GM21423 (cell line): Measurements from ENCODE around the gene P3H2.
A peak's percentile ranks its signal among the peaks of the same experiment; 100 is the strongest.
"Not testable (repeated sequence)": the region's sequence is repeated elsewhere in the genome, so short reads cannot be mapped to it uniquely, and the experiment has no call there.

Experiments
- ATAC-seq: cut with Tn5 transposase; IDR thresholded peaks from one replicate; pipeline ENCODE4 v1.9.1; 2021; ENCODE audit warnings: mild to moderate bottlenecking, moderate library complexity; ENCODE audit not compliant: unreplicated experiment

The P3H2 gene

DNA sequence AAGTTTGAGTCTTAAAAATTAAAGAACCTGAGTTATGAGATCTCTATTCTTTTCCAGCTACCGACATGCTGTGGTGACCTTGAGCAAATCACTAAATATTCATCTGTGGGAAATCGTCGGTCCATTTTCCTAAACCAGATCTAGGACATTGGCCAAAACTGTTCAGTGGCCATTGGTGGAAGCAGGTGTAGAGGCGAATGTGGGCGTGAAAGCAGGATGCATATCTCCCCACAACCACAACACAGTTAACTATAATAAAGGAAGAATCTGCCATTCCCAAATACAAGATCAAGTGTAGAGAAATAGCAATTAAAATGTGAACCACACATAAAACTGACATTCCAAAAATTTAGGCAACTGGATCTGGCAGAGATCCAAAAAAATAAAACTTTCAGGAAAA lies 129.9 kb downstream of the P3H2 start:
- ATAC-seq = no peak

DNA sequence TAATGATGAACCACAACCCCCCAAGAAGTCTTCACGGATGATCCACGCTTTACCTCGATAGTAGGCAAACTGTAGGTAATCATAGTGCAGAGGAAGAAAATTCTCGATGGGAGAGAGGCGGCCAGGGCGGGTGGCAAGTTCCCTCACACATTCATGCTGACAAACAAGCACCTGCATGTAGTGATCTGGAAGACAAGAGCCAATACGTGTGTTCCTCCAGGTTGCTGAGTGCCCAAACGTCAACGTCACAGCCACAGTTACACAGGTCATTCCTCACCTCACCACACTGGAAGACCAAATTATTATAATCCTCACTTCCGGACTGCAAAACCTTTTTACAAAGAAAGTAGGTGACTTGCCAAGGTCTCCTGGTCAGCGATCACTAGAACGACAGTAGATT lies 131.8 kb downstream of the P3H2 start:
- no peak for ATAC-seq

- ATAC-seq = no peak
Observed at GRCh38 chr3:189988322-189988721, 132.4 kb downstream of the P3H2 start.

- no peak for ATAC-seq
Observed at GRCh38 chr3:189985948-189986347, 134.7 kb downstream of the P3H2 start.

- no peak for ATAC-seq
Observed at GRCh38 chr3:189983612-189984011, 137.1 kb downstream of the P3H2 start.

GRCh38 chr3:189982321-189982945 lies 138.3 kb downstream of the P3H2 start:
- ATAC-seq = no peak

GRCh38 chr3:189981668-189982067 lies 139.0 kb downstream of the P3H2 start:
- no peak for ATAC-seq

GRCh38 chr3:189978753-189979152 lies 141.9 kb downstream of the P3H2 start:
- no peak for ATAC-seq

DNA sequence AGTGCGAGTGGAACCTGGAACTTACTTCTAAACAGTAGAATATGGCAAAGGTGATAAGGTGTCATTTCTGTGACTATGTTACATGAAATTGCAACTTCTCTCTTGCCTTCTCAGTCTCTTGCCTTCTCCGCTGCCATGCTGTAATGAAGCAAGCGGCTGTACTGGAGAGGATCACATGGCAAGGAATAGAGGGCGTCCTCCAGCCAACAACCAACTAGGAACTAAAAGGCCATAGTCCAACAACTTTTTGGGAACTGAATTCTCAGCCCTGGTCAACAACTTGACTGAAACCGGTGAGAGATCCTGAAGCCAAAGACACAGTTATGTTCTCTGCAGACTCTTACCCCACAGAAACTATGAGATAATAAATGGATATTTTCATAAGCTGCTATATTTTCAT lies 143.5 kb downstream of the P3H2 start:
- no peak for ATAC-seq

DNA sequence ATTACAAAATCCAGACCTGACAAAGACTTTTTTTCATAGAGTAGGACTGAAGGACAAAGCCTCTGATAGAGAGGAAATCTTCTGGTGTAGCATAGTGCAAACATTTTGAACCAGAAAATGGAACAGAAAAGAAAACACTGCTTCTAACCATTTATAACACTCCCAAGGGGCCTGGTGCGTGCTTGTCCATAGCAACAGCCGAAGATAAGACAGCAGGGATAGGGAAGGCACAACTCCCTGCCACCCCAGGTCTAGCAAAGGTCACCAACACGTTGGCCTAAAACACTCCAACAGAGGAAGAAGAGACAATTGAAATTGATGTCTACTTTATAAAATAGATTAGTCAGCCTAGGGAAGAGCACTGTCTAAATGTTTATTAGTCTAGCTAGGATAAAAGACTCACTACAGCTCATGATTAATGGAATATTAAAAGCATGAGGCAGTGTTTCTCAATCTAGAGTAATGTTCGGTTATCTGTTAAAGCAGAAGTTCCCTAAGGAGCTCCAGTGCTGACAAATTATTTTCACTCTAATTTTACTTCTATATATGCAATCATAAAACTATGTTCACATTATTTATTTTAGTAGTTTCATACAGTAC lies 145.2 kb downstream of the P3H2 start:
- ATAC-seq = no peak

GRCh38 chr3:189974359-189974758 lies 146.3 kb downstream of the P3H2 start:
- ATAC-seq = no peak

- peak; percentile 68 for ATAC-seq
Observed at GRCh38 chr3:189967254-189967865, 153.3 kb downstream of the P3H2 start.

- ATAC-seq = no peak
Observed at GRCh38 chr3:189966843-189967242, 153.9 kb downstream of the P3H2 start.

GRCh38 chr3:189964623-189965332 lies 155.9 kb downstream of the P3H2 start:
- no peak for ATAC-seq

GRCh38 chr3:189962466-189962865 lies 158.2 kb downstream of the P3H2 start:
- no peak for ATAC-seq

- ATAC-seq = peak; percentile 86
Observed at GRCh38 chr3:189961522-189962161, 159.1 kb downstream of the P3H2 start.

DNA sequence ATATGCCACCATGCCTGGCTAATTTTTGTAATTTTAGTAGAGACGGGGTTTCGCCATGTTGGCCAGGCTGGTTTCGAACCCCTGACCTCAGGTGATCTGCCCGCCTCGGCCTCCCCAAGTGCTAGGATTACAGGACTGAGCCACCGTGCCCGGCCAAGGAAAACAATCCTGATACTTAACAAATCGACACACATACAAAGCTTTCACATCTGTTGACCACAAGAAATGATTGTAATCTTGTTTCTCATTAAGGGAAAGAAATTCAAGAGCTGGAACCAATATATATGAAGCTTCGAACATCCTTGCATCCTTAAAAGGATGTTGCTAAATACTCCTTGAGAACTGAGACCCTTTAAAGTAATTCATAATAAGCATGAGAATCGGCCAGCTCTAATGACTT lies 159.6 kb downstream of the P3H2 start:
- ATAC-seq = not testable (repeated sequence)

- ATAC-seq = no peak
Observed at GRCh38 chr3:189954733-189955665, 165.7 kb downstream of the P3H2 start.

- ATAC-seq = no peak
Observed at GRCh38 chr3:189953551-189953950, 167.1 kb downstream of the P3H2 start.

- ATAC-seq = no peak
Observed at GRCh38 chr3:189952272-189952671, 168.4 kb downstream of the P3H2 start.
